GM21381 (cell line): ENCODE results near the gene MX1.

Experiments
- ATAC-seq: cut with Tn5 transposase; IDR thresholded peaks from one replicate; pipeline ENCODE4 v1.9.1; 2021; ENCODE audit warnings: mild to moderate bottlenecking, moderate library complexity; ENCODE audit not compliant: unreplicated experiment

The MX1 gene

GRCh38 chr21:41429925-41430491 is 4.0 kb downstream of the MX1 start:
- ATAC-seq = no peak

- peak; percentile 89 for ATAC-seq
Observed at GRCh38 chr21:41431788-41432548, 5.9 kb downstream of the MX1 start.

- ATAC-seq = no peak
Observed at GRCh38 chr21:41432562-41433460, 6.8 kb downstream of the MX1 start.

- ATAC-seq = no peak
Observed at GRCh38 chr21:41433566-41433965, 7.5 kb downstream of the MX1 start.

- no peak for ATAC-seq
Observed at GRCh38 chr21:41435706-41436105, 9.7 kb downstream of the MX1 start.

- no peak for ATAC-seq
Observed at GRCh38 chr21:41437729-41438128, 11.7 kb downstream of the MX1 start.

- ATAC-seq = no peak
Observed at GRCh38 chr21:41438425-41439113, 12.5 kb downstream of the MX1 start.

- no peak for ATAC-seq
Observed at GRCh38 chr21:41439248-41439647, 13.2 kb downstream of the MX1 start.

GRCh38 chr21:41441546-41441945 is 15.5 kb downstream of the MX1 start:
- no peak for ATAC-seq

- no peak for ATAC-seq
Observed at GRCh38 chr21:41442481-41443186, 16.6 kb downstream of the MX1 start.

- no peak for ATAC-seq
Observed at GRCh38 chr21:41443562-41443961, 17.5 kb downstream of the MX1 start.

GRCh38 chr21:41444703-41445464 is 18.8 kb downstream of the MX1 start:
- no peak for ATAC-seq

GRCh38 chr21:41445465-41445862 is 19.4 kb downstream of the MX1 start:
- no peak for ATAC-seq

- ATAC-seq = no peak
Observed at GRCh38 chr21:41446586-41446985, 20.5 kb downstream of the MX1 start.

- ATAC-seq = no peak
Observed at GRCh38 chr21:41447356-41447755, 21.3 kb downstream of the MX1 start.

GRCh38 chr21:41449613-41450012 is 23.6 kb downstream of the MX1 start:
- no peak for ATAC-seq

- ATAC-seq = no peak
Observed at GRCh38 chr21:41451753-41452676, 26.0 kb downstream of the MX1 start.

- no peak for ATAC-seq
Observed at GRCh38 chr21:41453198-41453597, 27.2 kb downstream of the MX1 start.

- ATAC-seq = no peak
Observed at GRCh38 chr21:41453761-41454160, 27.7 kb downstream of the MX1 start.
